GM20000 (cell line): ENCODE measurements around the gene PLCB2.

Source experiments
- DNase-seq: peaks from one replicate; pipeline ENCODE4 v3.0.0; 2012; ENCODE audit warnings: low spot score
- CTCF ChIP-seq: IDR thresholded peaks from 2 replicates; pipeline ENCODE4 v1.5.1; 2012; ENCODE audit warnings: mild to moderate bottlenecking, control low read depth; ENCODE audit errors: extremely low read depth, missing control alignments

The PLCB2 gene

GRCh38 chr15:40309344-40309862, 1.7 kb upstream of the PLCB2 start:
- DNase-seq: no peak
- TF ChIP-seq CTCF: no peak

- no peak for TF ChIP-seq CTCF
- DNase-seq: no peak
Observed at GRCh38 chr15:40306908-40307307, 827 bp downstream of the PLCB2 start.

GRCh38 chr15:40306371-40306770, 1.4 kb downstream of the PLCB2 start:
- TF ChIP-seq CTCF: no peak

GRCh38 chr15:40305281-40305680, 2.5 kb downstream of the PLCB2 start:
- DNase-seq: no peak
- TF ChIP-seq CTCF: no peak

More at GRCh38 chr15:40306371-40306770, 1.4 kb downstream of the PLCB2 start:
- no peak for DNase-seq

GRCh38 chr15:40303576-40303975, 4.2 kb downstream of the PLCB2 start:
- no peak for TF ChIP-seq CTCF
- no peak for DNase-seq

- no peak for TF ChIP-seq CTCF
- no peak for DNase-seq
Observed at GRCh38 chr15:40302981-40303380, 4.8 kb downstream of the PLCB2 start.

GRCh38 chr15:40302288-40302886, 5.3 kb downstream of the PLCB2 start:
- TF ChIP-seq CTCF: no peak
- no peak for DNase-seq
